ENCODE measurements around the gene KIF3C. TPM values are rescaled to one million over a fixed set of nuclear protein-coding genes. Genes with fewer than 3 reads are reported as not detected.

The KIF3C gene
- total RNA-seq, 1 experiment from 2014 or later: 41.4 TPM

DNA sequence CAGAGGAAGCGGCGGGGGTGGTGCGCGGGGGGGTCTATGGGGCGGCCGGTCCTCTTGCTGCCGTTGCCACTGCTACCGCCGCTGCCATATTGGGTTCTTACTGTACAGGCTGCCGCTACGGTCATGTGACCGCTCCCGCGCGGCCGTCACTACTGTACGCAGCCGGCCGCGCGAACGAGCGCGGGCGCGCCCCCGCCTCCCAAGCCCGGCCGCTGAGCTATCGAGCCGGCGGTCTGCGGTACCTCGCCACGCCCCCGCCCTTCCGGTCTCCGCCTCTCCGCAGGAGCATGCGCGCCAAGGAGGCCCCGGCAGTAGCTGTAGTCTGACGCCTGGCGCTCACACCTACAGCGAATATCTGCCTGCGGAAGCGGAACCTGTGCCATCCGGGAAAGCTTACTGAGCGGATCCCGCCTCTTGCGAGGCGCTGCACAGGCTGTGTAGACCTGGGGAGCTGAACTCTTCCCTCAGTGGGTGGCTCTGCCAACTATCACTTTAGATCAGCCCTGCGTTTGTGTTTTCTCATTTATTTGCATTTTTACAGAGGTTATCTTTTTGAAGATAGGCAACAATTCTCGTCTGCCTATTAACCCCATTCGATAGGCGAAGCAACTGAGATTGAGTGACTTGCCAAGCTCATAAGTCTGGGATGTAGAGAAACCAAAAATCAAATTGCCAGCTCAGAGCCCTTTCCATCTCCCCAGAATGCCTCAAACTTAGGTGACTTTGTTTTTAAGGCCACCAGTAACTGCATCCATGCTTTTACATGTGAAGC lies 103.8 kb downstream of the KIF3C start, which contains the start of gene ASXL2:
Gene ASXL2, minus strand, starts transcription at position 127 of the 772 bp plus-strand sequence. CDS start 265 bp downstream, outside the sequence.
- H3K9me3 ChIP-seq (ENCODE audit: control insufficient read depth, low read depth, low read length): no peaks in the 10 kb centered on the region
- no peak within 1 kb of the TSS for H3K56ac ChIP-seq (ENCODE audit: insufficient read length, low read depth, low read length)
- H2AFZ ChIP-seq (ENCODE audit: low read length): no peak within 1 kb of the TSS
- peak; percentile 99 for DNase-seq
- no peak within 1 kb of the TSS for H2BK120ac ChIP-seq (ENCODE audit: low read depth, low read length, poor library complexity, severe bottlenecking)
- H3K23me2 ChIP-seq (ENCODE audit: insufficient read length, low read depth, low read length, poor library complexity, severe bottlenecking): no peaks in the 10 kb centered on the region
- no peak within 1 kb of the TSS for H2BK12ac ChIP-seq (ENCODE audit: insufficient read length, low read depth, low read length)
- H3K4me3 Mint-ChIP-seq: peak within 1 kb of the TSS; percentile 95 to 98
- H3K79me1 ChIP-seq (ENCODE audit: insufficient read depth, low read depth, low read length, poor library complexity, severe bottlenecking): peaks cover 4% of the 10 kb centered on the region
- no peak within 1 kb of the TSS for H3K23ac ChIP-seq (ENCODE audit: insufficient read length, low read depth, low read length)
- H4K5ac ChIP-seq (ENCODE audit: insufficient read length, low read depth, low read length): no peak within 1 kb of the TSS
- H3K27me3 Mint-ChIP-seq (ENCODE audit: low read depth): peaks cover 26% of the 10 kb centered on the region
- no peaks in the 10 kb centered on the region for H3K9me3 Mint-ChIP-seq
- peak within 1 kb of the TSS; percentile 71 for H3K4me2 ChIP-seq (ENCODE audit: insufficient read depth, insufficient read length, low read length)
- H3K4me1 Mint-ChIP-seq: peaks cover 13 to 20% of the 10 kb centered on the region in 2 experiments
- peaks cover 11% of the 10 kb centered on the region; the same call in 1 of the 2 replicates for H3K79me2 ChIP-seq (ENCODE audit: insufficient read depth, low read length)
- no peak within 1 kb of the TSS for H3K27ac ChIP-seq (ENCODE audit: insufficient read length, low read depth, low read length)
- no peak within 1 kb of the TSS for H2BK5ac ChIP-seq (ENCODE audit: insufficient read length, low read length)
- no peaks in the 10 kb centered on the region for H3K27me3 ChIP-seq (ENCODE audit: insufficient read depth, low read length)
- H3K18ac ChIP-seq (ENCODE audit: insufficient read length, low read depth, low read length): peak within 1 kb of the TSS; percentile 56
- H2BK20ac ChIP-seq (ENCODE audit: low read depth, low read length, poor library complexity, severe bottlenecking): no peak within 1 kb of the TSS
- peak within 1 kb of the TSS; percentile 83 for H3K9ac ChIP-seq (ENCODE audit: extremely low read depth, insufficient read length, low read length)
- TF ChIP-seq, protein P1, sequence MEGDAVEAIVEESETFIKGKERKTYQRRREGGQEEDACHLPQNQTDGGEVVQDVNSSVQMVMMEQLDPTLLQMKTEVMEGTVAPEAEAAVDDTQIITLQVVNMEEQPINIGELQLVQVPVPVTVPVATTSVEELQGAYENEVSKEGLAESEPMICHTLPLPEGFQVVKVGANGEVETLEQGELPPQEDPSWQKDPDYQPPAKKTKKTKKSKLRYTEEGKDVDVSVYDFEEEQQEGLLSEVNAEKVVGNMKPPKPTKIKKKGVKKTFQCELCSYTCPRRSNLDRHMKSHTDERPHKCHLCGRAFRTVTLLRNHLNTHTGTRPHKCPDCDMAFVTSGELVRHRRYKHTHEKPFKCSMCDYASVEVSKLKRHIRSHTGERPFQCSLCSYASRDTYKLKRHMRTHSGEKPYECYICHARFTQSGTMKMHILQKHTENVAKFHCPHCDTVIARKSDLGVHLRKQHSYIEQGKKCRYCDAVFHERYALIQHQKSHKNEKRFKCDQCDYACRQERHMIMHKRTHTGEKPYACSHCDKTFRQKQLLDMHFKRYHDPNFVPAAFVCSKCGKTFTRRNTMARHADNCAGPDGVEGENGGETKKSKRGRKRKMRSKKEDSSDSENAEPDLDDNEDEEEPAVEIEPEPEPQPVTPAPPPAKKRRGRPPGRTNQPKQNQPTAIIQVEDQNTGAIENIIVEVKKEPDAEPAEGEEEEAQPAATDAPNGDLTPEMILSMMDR (conservative IDR thresholded peaks at IDR 0.05): no peak
- peaks cover 0 to 7% (median 0%) of the 10 kb centered on the region in 3 experiments; a peak in 4 of 7 replicates for H3K36me3 Mint-ChIP-seq (ENCODE audit: insufficient read depth in 1 of 3, low read depth in 3 of 3)
- no peak within 1 kb of the TSS for H4K91ac ChIP-seq (ENCODE audit: insufficient read length, low read depth, low read length)
- H2BK15ac ChIP-seq (ENCODE audit: low read depth, low read length): peak within 1 kb of the TSS; percentile 0; the same call in 1 of the 2 replicates
- no peak within 1 kb of the TSS for H3T11ph ChIP-seq (ENCODE audit: low read length)
- H4K20me1 ChIP-seq (ENCODE audit: control insufficient read depth, insufficient read depth, insufficient read length): no peaks in the 10 kb centered on the region
- H2AK5ac ChIP-seq (ENCODE audit: insufficient read length, low read length): no peak within 1 kb of the TSS
- H3K4ac ChIP-seq (ENCODE audit: low read depth, low read length): no peak within 1 kb of the TSS
- H3K14ac ChIP-seq (ENCODE audit: insufficient read depth, low read length): peak within 1 kb of the TSS; percentile 81; the same call in 1 of the 2 replicates
- no peaks in the 10 kb centered on the region for H3K4me1 ChIP-seq (ENCODE audit: insufficient read depth, low read length)
- H4K8ac ChIP-seq (replicated peaks; ENCODE audit: insufficient read length, low read depth, low read length): no peak within 1 kb of the TSS
- peak within 1 kb of the TSS; percentile 97 to 99 (median 98) for H3K27ac Mint-ChIP-seq
- WGBS (ENCODE audit: extremely low coverage, insufficient read length, low lambda C conversion rate): no CpG with 5 or more reads among the region's 56 CpGs
